B cell (primary cell): ENCODE measurements around the gene PGP. TPM values are rescaled to one million over a fixed set of nuclear protein-coding genes. Genes with fewer than 3 reads are reported as not detected.

Experiments used
- ATAC-seq: fragments of 200-7000 bp; cut with Tn5 transposase; one replicate; pipeline ENCODE4 v1.10.0; 2021; ENCODE audit warnings: low read depth, mild to moderate bottlenecking, moderate number of reproducible peaks, moderate library complexity
- CTCF ChIA-PET: fragments of 350-600 bp; sonication (Branson Sonifier 250); formaldehyde crosslinking; loops from one replicate; lab custom pipeline; 2021; ENCODE audit warnings: antibody characterized with exemption, inconsistent platforms; lab: Charles Lee
- POLR2A ChIA-PET: fragments of 350-600 bp; sonication (Branson Sonifier 250); formaldehyde crosslinking; loops from one replicate; lab custom pipeline; 2021; ENCODE audit warnings: antibody characterized with exemption; lab: Charles Lee
- DNase-seq: peaks from one replicate; pipeline ENCODE4 v3.0.0; 2013
- H2AFZ ChIP-seq: 2 replicates; pipeline ENCODE4 v1.6.1; 2012; ENCODE audit warnings: mild to moderate bottlenecking, low read depth, low read length; ENCODE audit not compliant: insufficient read depth, poor library complexity, severe bottlenecking
- H3K27ac ChIP-seq, 2 donors: 1 replicate in 1 of 2; 2 replicates in 1 of 2; pipeline ENCODE4 v1.5.1; 2012 to 2013; ENCODE audit warnings: low read length in 2 of 2, mild to moderate bottlenecking in 2 of 2, moderate library complexity in 1 of 2
- H3K27me3 ChIP-seq, 4 experiments: fragments of 200-600 bp in 1 of 4; sonication (generic) in 1 of 4; replicated peaks in 1 of 4; 1 replicate in 2 of 4; 2 replicates in 2 of 4; pipeline versions ENCODE4 v1.6.1 to v1.7.0; 2013 to 2016; ENCODE audit warnings: low read length in 3 of 4, mild to moderate bottlenecking in 2 of 4, mixed read lengths in 1 of 4, moderate library complexity in 1 of 4; ENCODE audit not compliant: insufficient read depth in 4 of 4, control insufficient read depth in 3 of 4; ENCODE audit errors: control extremely low read depth in 1 of 4
- H3K36me3 ChIP-seq, 2 experiments: replicated peaks in 1 of 2; 1 replicate in 1 of 2; 2 replicates in 1 of 2; pipeline versions ENCODE4 v1.6.1 to v1.7.1; 2013; ENCODE audit warnings: low read length in 1 of 2; ENCODE audit not compliant: insufficient read depth in 2 of 2, control insufficient read depth in 1 of 2; ENCODE audit errors: control extremely low read depth in 1 of 2, extremely low read depth in 1 of 2
- H3K4me1 ChIP-seq, 2 donors: fragments of 200-600 bp in 1 of 2; sonication (generic) in 1 of 2; 1 replicate in 1 of 2; 2 replicates in 1 of 2; pipeline versions ENCODE4 v1.5.1 to v1.6.1; 2013 to 2017; ENCODE audit warnings: low read length in 2 of 2; ENCODE audit not compliant: control insufficient read depth in 2 of 2, insufficient read depth in 2 of 2
- H3K4me2 ChIP-seq: replicated peaks from 2 replicates; pipeline ENCODE3; 2012; ENCODE audit warnings: mild to moderate bottlenecking, low read depth, low read length; ENCODE audit not compliant: poor library complexity, severe bottlenecking
- H3K4me3 ChIP-seq, 5 experiments: fragments of 200-600 bp in 1 of 5; sonication (generic) in 1 of 5; 1 replicate in 3 of 5; 2 replicates in 2 of 5; pipeline versions ENCODE4 v1.5.1 to v1.7.0; 2011 to 2016; ENCODE audit warnings: low read length in 4 of 5, mild to moderate bottlenecking in 4 of 5, low read depth in 2 of 5, control low read depth in 1 of 5, moderate library complexity in 1 of 5; ENCODE audit not compliant: insufficient read depth in 1 of 5; ENCODE audit errors: control extremely low read depth in 1 of 5, extremely low read depth in 1 of 5
- H3K79me2 ChIP-seq: fragments of 200-600 bp; sonication (generic); one replicate; pipeline ENCODE4 v1.6.0; 2016; ENCODE audit warnings: low read length; ENCODE audit not compliant: control insufficient read depth, insufficient read depth
- H3K9ac ChIP-seq: fragments of 200-600 bp; sonication (generic); 2 replicates; pipeline ENCODE4 v1.6.1; 2017; ENCODE audit warnings: mild to moderate bottlenecking, low read length, moderate library complexity
- H3K9me3 ChIP-seq, 3 donors: one replicate each; pipeline versions ENCODE4 v1.6.1 to v1.7.1; 2013; ENCODE audit warnings: low read length in 2 of 3; ENCODE audit not compliant: control insufficient read depth in 2 of 3, insufficient read depth in 1 of 3; ENCODE audit errors: control extremely low read depth in 1 of 3
- H4K20me1 ChIP-seq: 2 replicates; pipeline ENCODE4 v1.6.0; 2012; ENCODE audit warnings: mild to moderate bottlenecking, low read length; ENCODE audit not compliant: insufficient read depth, control insufficient read depth, poor library complexity, severe bottlenecking
- H3K27ac Mint-ChIP-seq: one replicate; pipeline ENCODE4 v1.8.0; 2021; ENCODE audit warnings: mixed read lengths
- H3K27me3 Mint-ChIP-seq: one replicate; pipeline ENCODE4 v1.8.0; 2021; ENCODE audit warnings: mixed read lengths
- H3K4me1 Mint-ChIP-seq: one replicate; pipeline ENCODE4 v1.8.0; 2021; ENCODE audit warnings: mixed read lengths
- H3K4me3 Mint-ChIP-seq: one replicate; pipeline ENCODE4 v1.8.0; 2021; ENCODE audit warnings: mixed read lengths
- H3K9me3 Mint-ChIP-seq: one replicate; pipeline ENCODE4 v1.8.0; 2022; ENCODE audit warnings: mixed read lengths; ENCODE audit not compliant: insufficient read depth
- EZH2 ChIP-seq: IDR thresholded peaks from 2 replicates; pipeline ENCODE4 v1.6.1; 2012; ENCODE audit warnings: borderline replicate concordance, low read depth, mild to moderate bottlenecking, moderate library complexity, low read length; ENCODE audit not compliant: insufficient read depth, poor library complexity, severe bottlenecking
- WGBS: methylation state at CpG from one replicate; pipeline ENCODE4 v1.1.5; 2013; ENCODE audit warnings: missing lambda C conversion rate; ENCODE audit not compliant: insufficient coverage; 5-methylcytosine and 5-hydroxymethylcytosine counted together
- intact Hi-C: fragments of 100-400 bp; cut with micrococcal nuclease; formaldehyde crosslinking; loops from one replicate; pipeline ENCODE4 v1.10.0; 2022
- polyA plus RNA-seq: library from polyadenylated mRNA; depleted of rRNA; stranded (reverse); fragments of >200 nt; gene quantifications from 2 replicates; pipeline ENCODE4 v1.2.3, GENCODE V29; 2012
- total RNA-seq, 2 donors: library from RNA; stranded (reverse); fragments of 120-200 nt in 1 of 2; gene quantifications; 1 replicate in 1 of 2; 2 replicates in 1 of 2; pipeline versions ENCODE4 v1.2.3 to v1.2.4, GENCODE V29; 2013 to 2022
- TF ChIP-seq, protein P1 (sequence below): fragments of 200-600 bp; IDR thresholded peaks from one replicate; pipeline ENCODE4 v1.8.0; 2022; ENCODE audit warnings: antibody characterized with exemption, mild to moderate bottlenecking

The PGP gene
- total and polyA plus RNA-seq, 2 donors (not counting 1 experiment from before 2014, with no cell fraction given), result 15.4 to 16.5 TPM

DNA sequence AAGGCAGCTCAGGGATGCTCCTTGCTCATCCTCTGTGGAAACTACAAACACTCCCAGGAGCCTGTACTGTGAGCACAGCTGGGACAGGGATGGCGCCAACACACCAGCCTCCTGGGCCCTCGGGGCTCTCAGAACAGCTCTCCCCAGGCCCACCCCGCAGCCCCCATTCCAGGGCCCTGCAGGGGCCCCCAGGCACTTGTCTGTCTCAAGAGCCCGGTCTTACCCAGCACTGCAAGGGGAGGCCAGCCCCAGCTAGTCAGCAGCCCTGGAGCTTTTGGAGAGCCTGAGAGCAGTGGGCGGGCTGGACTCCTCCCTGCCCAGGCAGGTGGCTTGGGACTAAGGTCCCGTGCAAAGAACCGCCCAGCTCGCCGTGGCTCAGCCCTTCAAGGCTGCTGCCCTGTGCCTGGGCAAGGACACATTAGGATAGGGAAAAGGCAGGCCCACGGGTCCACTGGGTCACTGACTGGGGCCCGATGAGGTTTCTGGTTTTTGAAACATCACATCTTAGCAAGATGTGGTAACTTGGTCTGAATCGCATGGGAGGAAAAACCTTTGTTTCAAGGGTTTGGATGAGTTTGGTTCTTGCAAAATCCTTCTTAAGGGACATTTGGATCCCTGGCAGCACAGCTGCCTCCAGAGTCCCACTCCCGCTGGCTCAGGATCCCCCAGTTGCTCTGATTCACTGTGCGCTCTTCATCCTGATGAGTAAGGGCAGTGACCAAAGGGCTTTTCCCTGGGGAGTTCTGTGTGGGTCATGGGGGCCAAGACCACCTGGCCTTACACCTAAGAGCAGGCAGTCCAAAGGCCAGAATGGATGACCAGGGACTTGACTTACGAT is 24.4 kb upstream of the PGP start:
- no peak for TF ChIP-seq EZH2
- TF ChIP-seq, protein P1, sequence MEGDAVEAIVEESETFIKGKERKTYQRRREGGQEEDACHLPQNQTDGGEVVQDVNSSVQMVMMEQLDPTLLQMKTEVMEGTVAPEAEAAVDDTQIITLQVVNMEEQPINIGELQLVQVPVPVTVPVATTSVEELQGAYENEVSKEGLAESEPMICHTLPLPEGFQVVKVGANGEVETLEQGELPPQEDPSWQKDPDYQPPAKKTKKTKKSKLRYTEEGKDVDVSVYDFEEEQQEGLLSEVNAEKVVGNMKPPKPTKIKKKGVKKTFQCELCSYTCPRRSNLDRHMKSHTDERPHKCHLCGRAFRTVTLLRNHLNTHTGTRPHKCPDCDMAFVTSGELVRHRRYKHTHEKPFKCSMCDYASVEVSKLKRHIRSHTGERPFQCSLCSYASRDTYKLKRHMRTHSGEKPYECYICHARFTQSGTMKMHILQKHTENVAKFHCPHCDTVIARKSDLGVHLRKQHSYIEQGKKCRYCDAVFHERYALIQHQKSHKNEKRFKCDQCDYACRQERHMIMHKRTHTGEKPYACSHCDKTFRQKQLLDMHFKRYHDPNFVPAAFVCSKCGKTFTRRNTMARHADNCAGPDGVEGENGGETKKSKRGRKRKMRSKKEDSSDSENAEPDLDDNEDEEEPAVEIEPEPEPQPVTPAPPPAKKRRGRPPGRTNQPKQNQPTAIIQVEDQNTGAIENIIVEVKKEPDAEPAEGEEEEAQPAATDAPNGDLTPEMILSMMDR, result no peak

DNA sequence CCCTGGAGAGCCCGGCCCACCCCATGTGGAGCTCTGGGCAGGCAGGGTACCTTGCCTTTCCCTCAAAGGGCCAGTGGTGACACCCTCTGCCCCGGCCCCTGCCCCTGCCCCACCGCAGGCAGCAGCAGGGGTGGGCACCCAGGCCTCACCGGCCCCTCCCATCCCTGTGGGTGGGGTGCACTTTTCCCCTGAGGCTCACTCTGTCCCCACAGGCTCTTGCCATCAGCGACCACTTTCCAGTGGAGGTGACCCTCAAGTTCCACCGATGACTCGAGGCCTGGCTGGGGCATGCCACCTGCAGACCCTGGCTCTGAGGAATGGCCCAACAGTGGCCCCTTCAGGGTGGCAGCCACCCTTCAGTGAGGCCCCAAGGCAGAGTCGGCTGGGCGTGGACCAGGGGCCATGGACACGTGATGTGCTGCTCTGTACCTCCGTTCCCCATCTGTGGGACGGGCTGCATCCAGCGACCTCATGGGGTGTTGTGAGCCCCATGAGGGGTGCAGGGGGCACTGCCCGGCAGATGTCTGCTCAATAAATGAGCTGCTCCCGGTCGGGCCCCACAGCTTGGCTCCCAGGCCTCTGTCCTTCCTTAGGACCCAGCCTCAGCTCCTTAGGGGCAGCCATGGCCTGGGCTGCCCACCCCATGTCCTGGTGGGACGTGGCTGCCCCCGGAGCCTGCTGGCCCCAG is 23.7 kb upstream of the PGP start:
- H3K27me3 ChIP-seq, result peaks cover 0 to 27% (median 11%) of the 10 kb centered on the region in 4 experiments
- no peak overlapping the region for H3K4me3 Mint-ChIP-seq
- H4K20me1 ChIP-seq, result peaks cover 10% of the 10 kb centered on the region
- intact Hi-C loops, result no loop called here
- POLR2A ChIA-PET, result no interaction called here
- H3K9me3 ChIP-seq, result peaks cover 0 to 5% (median 0%) of the 10 kb centered on the region in 3 donors
- peaks cover 12 to 15% of the 10 kb centered on the region in 2 donors for H3K4me1 ChIP-seq
- H3K79me2 ChIP-seq, result no peaks in the 10 kb centered on the region
- no peak overlapping the region for H3K9ac ChIP-seq
- H3K27ac ChIP-seq, result no peak overlapping the region
- H2AFZ ChIP-seq, result no peak overlapping the region
- CTCF ChIA-PET, result no interaction called here
- no peak for TF ChIP-seq EZH2
- TF ChIP-seq, protein P1, result no peak
- no peak overlapping the region for H3K4me3 ChIP-seq
- no peaks in the 10 kb centered on the region for H3K9me3 Mint-ChIP-seq
- H3K27ac Mint-ChIP-seq, result no peak overlapping the region
- peaks cover 0 to 33% of the 10 kb centered on the region in 2 experiments for H3K36me3 ChIP-seq
- ATAC-seq (no peak), DNase-seq (no peak)
- peaks cover 1% of the 10 kb centered on the region for H3K4me1 Mint-ChIP-seq
- H3K27me3 Mint-ChIP-seq, result peaks cover 3% of the 10 kb centered on the region
- no peak overlapping the region for H3K4me2 ChIP-seq
- WGBS, result 68% methylated on average over 18 of the region's 18 CpGs

More for the DNA sequence above, 24.4 kb upstream of the PGP start:
- CTCF ChIA-PET, result no interaction called here
- POLR2A ChIA-PET, result no interaction called here
- peaks cover 0 to 27% (median 11%) of the 10 kb centered on the region in 4 experiments for H3K27me3 ChIP-seq
- H3K9me3 ChIP-seq, result peaks cover 0 to 5% (median 0%) of the 10 kb centered on the region in 3 donors
- H3K79me2 ChIP-seq, result no peaks in the 10 kb centered on the region
- Mint-ChIP-seq H3K27ac (no peak overlapping the region), H3K9me3 (no peaks in the 10 kb centered on the region), H3K4me1 (peaks cover 1% of the 10 kb centered on the region), H3K27me3 (peaks cover 3% of the 10 kb centered on the region), H3K4me3 (no peak overlapping the region)
- H3K36me3 ChIP-seq, result peaks cover 0 to 34% of the 10 kb centered on the region in 2 experiments
- H3K4me2 ChIP-seq, result no peak overlapping the region
- H2AFZ ChIP-seq, result no peak overlapping the region
- H3K4me1 ChIP-seq, result peaks cover 12 to 15% of the 10 kb centered on the region in 2 donors
- no peak for ATAC-seq
- DNase-seq, result no peak
- intact Hi-C loops, result no loop called here
- no peak overlapping the region for H3K9ac ChIP-seq
- peaks cover 10% of the 10 kb centered on the region for H4K20me1 ChIP-seq
- H3K4me3 ChIP-seq, result no peak overlapping the region
- 90% methylated on average over 15 of the region's 15 CpGs for WGBS
- no peak overlapping the region for H3K27ac ChIP-seq
